H1 (cell line): ENCODE data around the gene TUBB4B. TPM values are rescaled to one million over a fixed set of nuclear protein-coding genes. Genes with fewer than 3 reads are reported as not detected.

ENCODE experiments used
- CTCF ChIA-PET: fragments of 300-600 bp; sonication (Branson Sonifier 250); formaldehyde crosslinking; loops from one replicate; lab custom pipeline; 2021; ENCODE audit not compliant: partially characterized antibody; lab: Charles Lee
- POLR2A ChIA-PET: fragments of 300-600 bp; sonication (Branson Sonifier 250); formaldehyde crosslinking; loops from one replicate; lab custom pipeline; 2021; ENCODE audit warnings: inconsistent platforms; ENCODE audit not compliant: partially characterized antibody; lab: Charles Lee
- DNase-seq, 2 experiments: peaks; one replicate each; pipeline versions ENCODE4 v3.0.0 to v3.0.0-alpha.2; 2010 to 2022; ENCODE audit warnings: low spot score in 2 of 2, low read depth in 1 of 2, mixed read lengths in 1 of 2
- FAIRE-seq: peaks from 2 replicates; lab custom pipeline; 2011; peaks lifted over from hg19 to GRCh38; lab: Jason Lieb, UNC
- H2AFZ ChIP-seq: 2 replicates; pipeline ENCODE4 v1.8.1; 2012; ENCODE audit warnings: low read length, inconsistent platforms
- H2AK5ac ChIP-seq: 2 replicates; pipeline ENCODE4 v1.6.1; 2013; ENCODE audit warnings: low read depth, low read length
- H2BK120ac ChIP-seq: replicated peaks from 2 replicates; pipeline ENCODE3; 2013; ENCODE audit warnings: low read depth, low read length, inconsistent platforms
- H2BK12ac ChIP-seq: 2 replicates; pipeline ENCODE4 v1.6.1; 2013; ENCODE audit warnings: low read depth, low read length
- H2BK15ac ChIP-seq: 2 replicates; pipeline ENCODE4 v1.6.1; 2013; ENCODE audit warnings: low read length
- H2BK20ac ChIP-seq: 2 replicates; pipeline ENCODE4 v1.6.1; 2013; ENCODE audit warnings: low read length
- H2BK5ac ChIP-seq: 2 replicates; pipeline ENCODE4 v1.6.1; 2013; ENCODE audit warnings: low read depth, low read length
- H3K14ac ChIP-seq: 2 replicates; pipeline ENCODE4 v1.6.1; 2013; ENCODE audit warnings: inconsistent platforms; ENCODE audit not compliant: insufficient read length
- H3K18ac ChIP-seq: 2 replicates; pipeline ENCODE4 v1.6.1; 2013; ENCODE audit warnings: low read length; ENCODE audit errors: extremely low read depth
- H3K23ac ChIP-seq: 2 replicates; pipeline ENCODE4 v1.6.1; 2013; ENCODE audit warnings: inconsistent platforms; ENCODE audit not compliant: insufficient read length
- H3K23me2 ChIP-seq: 2 replicates; pipeline ENCODE4 v1.6.1; 2013; ENCODE audit warnings: low read depth, low read length
- H3K27ac ChIP-seq: 2 replicates; pipeline ENCODE4 v1.6.1; 2011; ENCODE audit warnings: low read depth, low read length, inconsistent platforms
- H3K27me3 ChIP-seq, 4 experiments: replicated peaks in 1 of 4; 1 replicate in 1 of 4; 2 replicates in 3 of 4; pipeline versions ENCODE4 v1.6.1 to v1.8.1; 2011 to 2013; ENCODE audit warnings: low read length in 3 of 4, mild to moderate bottlenecking in 3 of 4, inconsistent platforms in 2 of 4, mixed read lengths in 2 of 4, moderate library complexity in 1 of 4; ENCODE audit not compliant: control insufficient read depth in 3 of 4, insufficient read depth in 3 of 4; ENCODE audit errors: extremely low read depth in 1 of 4
- H3K36me3 ChIP-seq, 4 experiments: 2 replicates each; pipeline versions ENCODE4 v1.6.1 to v1.8.1; 2011 to 2013; ENCODE audit warnings: mild to moderate bottlenecking in 4 of 4, low read length in 3 of 4, moderate library complexity in 2 of 4, control low read depth in 1 of 4, inconsistent platforms in 1 of 4; ENCODE audit not compliant: insufficient read depth in 4 of 4, control insufficient read depth in 2 of 4
- H3K4ac ChIP-seq: replicated peaks from 2 replicates; pipeline ENCODE3; 2013; ENCODE audit warnings: low read length, low read depth, mixed read lengths, inconsistent platforms; ENCODE audit not compliant: insufficient read length
- H3K4me1 ChIP-seq, 4 experiments: replicated peaks in 1 of 4; 1 replicate in 1 of 4; 2 replicates in 3 of 4; pipeline versions ENCODE4 v1.6.1 to v1.8.1; 2011 to 2013; ENCODE audit warnings: low read length in 3 of 4, inconsistent platforms in 2 of 4, mixed read lengths in 1 of 4; ENCODE audit not compliant: insufficient read depth in 4 of 4, control insufficient read depth in 3 of 4
- H3K4me2 ChIP-seq, 2 experiments: 2 replicates each; pipeline versions ENCODE4 v1.6.1 to v1.8.1; 2011 to 2013; ENCODE audit warnings: low read depth in 2 of 2, low read length in 2 of 2, control low read depth in 1 of 2, inconsistent platforms in 1 of 2, mild to moderate bottlenecking in 1 of 2; ENCODE audit not compliant: insufficient read depth in 1 of 2
- H3K4me3 ChIP-seq, 4 experiments: fragments of 200-600, 300-600 bp in 1 of 4; sonication (generic), shearing (Covaris generic), sonication (Bioruptor Twin) in 1 of 4; 2 replicates each; pipeline versions ENCODE4 v1.5.1 to v1.8.1; 2011 to 2016; ENCODE audit warnings: low read length in 4 of 4, low read depth in 3 of 4, control low read depth in 2 of 4, inconsistent platforms in 2 of 4, mild to moderate bottlenecking in 2 of 4, mixed read lengths in 1 of 4, moderate library complexity in 1 of 4; ENCODE audit not compliant: insufficient read depth in 2 of 4; ENCODE audit errors: extremely low read depth in 1 of 4
- H3K56ac ChIP-seq: replicated peaks from 2 replicates; pipeline ENCODE3; 2013; ENCODE audit warnings: low read depth, mild to moderate bottlenecking, mixed read lengths, low read length, inconsistent platforms; ENCODE audit not compliant: insufficient read length
- H3K79me1 ChIP-seq: 2 replicates; pipeline ENCODE4 v1.6.1; 2013; ENCODE audit warnings: low read depth, low read length, control low read depth
- H3K79me2 ChIP-seq, 2 experiments: 2 replicates each; pipeline versions ENCODE4 v1.6.1 to v1.8.1; 2012 to 2013; ENCODE audit warnings: low read length in 2 of 2, mild to moderate bottlenecking in 2 of 2, inconsistent platforms in 1 of 2; ENCODE audit not compliant: insufficient read depth in 2 of 2, control insufficient read depth in 1 of 2
- H3K9ac ChIP-seq, 4 experiments: replicated peaks in 1 of 4; 1 replicate in 1 of 4; 2 replicates in 3 of 4; pipeline versions ENCODE4 v1.6.1 to v1.8.1; 2011 to 2013; ENCODE audit warnings: low read depth in 3 of 4, low read length in 3 of 4, control low read depth in 2 of 4, mild to moderate bottlenecking in 2 of 4, moderate library complexity in 2 of 4, inconsistent platforms in 1 of 4; ENCODE audit errors: extremely low read depth in 1 of 4
- H3K9me3 ChIP-seq, 2 experiments: 2 replicates each; pipeline versions ENCODE4 v1.6.1 to v1.8.1; 2012 to 2013; ENCODE audit warnings: mild to moderate bottlenecking in 2 of 2, moderate library complexity in 2 of 2, control low read depth in 1 of 2, inconsistent platforms in 1 of 2, low read depth in 1 of 2, low read length in 1 of 2, mixed read lengths in 1 of 2; ENCODE audit not compliant: insufficient read depth in 2 of 2
- H4K20me1 ChIP-seq, 2 experiments: replicated peaks in 1 of 2; 2 replicates each; pipeline versions ENCODE3 to v1.8.1; 2011 to 2013; ENCODE audit warnings: inconsistent platforms in 2 of 2, low read length in 2 of 2, mild to moderate bottlenecking in 1 of 2; ENCODE audit not compliant: insufficient read depth in 2 of 2, control insufficient read depth in 1 of 2
- H4K5ac ChIP-seq: 2 replicates; pipeline ENCODE4 v1.6.1; 2013; ENCODE audit warnings: low read length, low read depth, mixed read lengths, inconsistent platforms; ENCODE audit not compliant: insufficient read length
- H4K8ac ChIP-seq: 2 replicates; pipeline ENCODE4 v1.8.0; 2013; ENCODE audit warnings: mild to moderate bottlenecking, moderate library complexity, low read length, inconsistent platforms; ENCODE audit not compliant: insufficient read depth; ENCODE audit errors: extremely low read depth
- H4K91ac ChIP-seq: replicated peaks from 2 replicates; pipeline ENCODE3; 2013; ENCODE audit warnings: low read length, mixed read lengths, inconsistent platforms; ENCODE audit not compliant: insufficient read length
- EZH2 ChIP-seq: fragments of 200-600 bp; sonication (generic); IDR thresholded peaks from 2 replicates; pipeline ENCODE4 v1.7.1; 2012; ENCODE audit warnings: low read depth, mild to moderate bottlenecking, moderate library complexity, low read length, inconsistent platforms; ENCODE audit not compliant: severe bottlenecking
- NRF1 ChIP-seq: IDR thresholded peaks from 2 replicates; pipeline ENCODE4 v1.6.1; 2011; ENCODE audit warnings: mild to moderate bottlenecking, low read depth, low read length, improper control_type of control experiment
- POLR2A ChIP-seq, 2 experiments: IDR thresholded peaks; 1 replicate in 1 of 2; 2 replicates in 1 of 2; pipeline ENCODE4 v1.6.1; 2011; ENCODE audit warnings: low read depth in 2 of 2, low read length in 2 of 2, mild to moderate bottlenecking in 2 of 2; ENCODE audit errors: control extremely low read depth in 1 of 2
- POU5F1 ChIP-seq: IDR thresholded peaks from 2 replicates; pipeline ENCODE4 v1.6.1; 2011; ENCODE audit warnings: low read depth, mild to moderate bottlenecking, low read length, moderate library complexity
- SIX5 ChIP-seq: IDR thresholded peaks from 2 replicates; pipeline ENCODE4 v1.6.1; 2011; ENCODE audit warnings: mild to moderate bottlenecking, low read depth, low read length
- SP4 ChIP-seq: IDR thresholded peaks from 2 replicates; pipeline ENCODE4 v1.6.1; 2012; ENCODE audit warnings: low read length, inconsistent platforms
- SUZ12 ChIP-seq: fragments of 200-600 bp; sonication (generic); IDR thresholded peaks from 2 replicates; pipeline ENCODE4 v1.6.1; 2012; ENCODE audit warnings: mild to moderate bottlenecking, inconsistent platforms, low read length, moderate library complexity, mixed read lengths
- USF2 ChIP-seq: IDR thresholded peaks from 2 replicates; pipeline ENCODE4 v1.6.1; 2011; ENCODE audit warnings: low read length, improper control_type of control experiment
- ZNF274 ChIP-seq: IDR thresholded peaks from 2 replicates; pipeline ENCODE4 v1.7.0; 2012; ENCODE audit warnings: low read length, borderline replicate concordance; ENCODE audit errors: extremely low read depth
- whole genome bisulfite sequencing, 2 experiments: shearing (Covaris generic) in 1 of 2; methylation state at CpG; one replicate each; pipeline versions ENCODE4 v1.1.6 to v1.1.7; 2013 to 2015; ENCODE audit warnings: low lambda C conversion rate in 2 of 2, mixed read lengths in 2 of 2, inconsistent platforms in 1 of 2, low coverage in 1 of 2, missing lambda C conversion rate in 1 of 2; ENCODE audit not compliant: insufficient replicate concordance in 2 of 2, insufficient coverage in 1 of 2, insufficient read length in 1 of 2; ENCODE audit errors: extremely low coverage in 1 of 2, missing lambda C conversion rate in 1 of 2; 5-methylcytosine and 5-hydroxymethylcytosine counted together
- polyA plus RNA-seq, 7 experiments: library from polyadenylated mRNA; depleted of rRNA in 3 of 7; stranded (reverse) in 5 of 7; unstranded in 2 of 7; fragments of >200 nt in 5 of 7; fragments of 200-250 nt in 2 of 7; gene quantifications; 1 replicate in 5 of 7; 2 replicates in 1 of 7; 4 replicates in 1 of 7; pipeline versions ENCODE4 v1.2.1 to v1.2.3, GENCODE V29; 2011 to 2013; ENCODE audit warnings: missing spikeins in 2 of 7, mixed read lengths in 2 of 7
- total RNA-seq: library from RNA; stranded (reverse); fragmentation: NEBNext Ultra II Directional; extraction: Animal tissue kit (Norgen Biotek cat#: 25700); gene quantifications from 2 replicates; pipeline ENCODE4 v1.2.1, GENCODE V29; 2021

Gene TUBB4B
- total and polyA plus RNA-seq, 2 of the 8 experiments (the other 6 are each of a cell fraction or from before 2014, with no cell fraction given), result 280 to 307 TPM

- Histone ChIP-seq H3K27me3 (no peaks in the 10 kb centered on the region; a peak in 1 of 7 replicates), H3K18ac (no peak overlapping the region), H3K9ac (no peak overlapping the region), H3K4me2 (no peak overlapping the region), H3K4ac (no peak overlapping the region), H3K4me3 (no peak overlapping the region), H4K20me1 (peaks cover 0 to 1% of the 10 kb centered on the region in 2 experiments), H3K36me3 (no peaks in the 10 kb centered on the region), H4K8ac (no peak overlapping the region), H2BK5ac (no peak overlapping the region), H2BK12ac (no peak overlapping the region), H2BK20ac (no peak overlapping the region), H3K23me2 (no peaks in the 10 kb centered on the region; the same call in 1 of the 2 replicates), H3K4me1 (peaks cover 0 to 14% (median 3%) of the 10 kb centered on the region in 4 experiments; a peak in 4 of 7 replicates), H4K5ac (no peak overlapping the region), H4K91ac (no peak overlapping the region), H3K14ac (no peak overlapping the region), H2BK15ac (no peak overlapping the region), H3K23ac (no peak overlapping the region), H3K9me3 (no peaks in the 10 kb centered on the region), H3K79me2 (no peaks in the 10 kb centered on the region), H3K56ac (no peak overlapping the region), H3K27ac (no peak overlapping the region), H3K79me1 (no peaks in the 10 kb centered on the region), H2AK5ac (no peak overlapping the region), H2BK120ac (no peak overlapping the region), H2AFZ (no peak overlapping the region)
- CTCF ChIA-PET, result interaction anchor here (0.6 to 20.2 kb wide), 13 partner anchors 12 to 259 kb away, joined by 3 to 204 read pairs (median 4); partner anchors contain the start of genes ANAPC2, SSNA1 and TOR4A
- WGBS, 2 experiments, result 81% methylated on average over 18 of the region's 31 CpGs; no CpG with 5 or more reads in 1 of the 2 experiments
- POLR2A ChIA-PET, result interaction anchor here (0.7 to 69.9 kb wide), 5 partner anchors 16 to 43 kb away, joined by 3 to 1462 read pairs (median 6); partner anchors contain the start of genes NELFB, STPG3, TOR4A and TPRN
- FAIRE-seq (no peak), DNase-seq (no peak)
- TF ChIP-seq EZH2, result no peak
- no peak for TF ChIP-seq POLR2A (IDR thresholded peaks at IDR 0.05; ENCODE audit: control extremely low read depth in 1 of 2, low read depth in 2 of 2, low read length in 2 of 2)
- no peak for TF ChIP-seq SIX5
- TF ChIP-seq SUZ12, result no peak
- TF ChIP-seq SP4, result no peak
- no peak for TF ChIP-seq NRF1
- no peak for TF ChIP-seq POU5F1
- TF ChIP-seq ZNF274, result no peak
- no peak for TF ChIP-seq USF2
Observed at GRCh38 chr9:137229903-137230704, 11.0 kb upstream of the TUBB4B start.
